HG03159 (cell line): ENCODE data around the gene PIMREG.

Source experiments
- ATAC-seq: cut with Tn5 transposase; IDR thresholded peaks from one replicate; pipeline ENCODE4 v1.9.1; 2021; ENCODE audit warnings: mild to moderate bottlenecking, moderate library complexity; ENCODE audit not compliant: unreplicated experiment

The PIMREG gene

DNA sequence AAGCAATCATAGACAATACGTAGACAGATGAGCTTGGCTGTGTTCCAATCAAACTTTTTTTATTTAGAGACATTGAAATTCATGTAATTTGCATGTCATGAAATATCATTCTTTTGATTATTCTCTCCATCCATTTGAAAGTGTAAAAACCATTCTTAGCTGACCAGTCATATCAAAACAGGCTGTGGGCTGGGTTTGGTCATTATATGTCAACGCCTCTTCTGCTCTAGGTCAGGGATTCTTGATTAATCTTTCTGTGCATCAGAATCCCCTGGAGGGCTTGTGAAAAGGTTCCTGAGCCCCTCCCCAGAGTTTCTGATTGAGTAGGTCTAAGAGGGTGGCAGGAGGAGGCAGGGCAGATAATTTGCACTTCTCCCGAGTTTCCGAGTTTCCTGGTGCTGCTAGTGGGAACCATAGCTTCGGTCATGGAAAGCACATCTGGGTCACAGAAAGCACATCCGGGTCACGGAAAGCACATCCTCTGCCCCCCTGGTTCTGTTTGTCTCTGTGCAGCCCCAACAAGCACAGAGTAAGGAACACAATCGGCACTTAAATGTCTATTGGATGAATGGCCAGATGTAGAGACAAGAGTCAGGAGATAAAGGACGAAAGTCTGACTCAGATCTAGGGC, 16.4 kb downstream of the PIMREG start:
- ATAC-seq: no peak

DNA sequence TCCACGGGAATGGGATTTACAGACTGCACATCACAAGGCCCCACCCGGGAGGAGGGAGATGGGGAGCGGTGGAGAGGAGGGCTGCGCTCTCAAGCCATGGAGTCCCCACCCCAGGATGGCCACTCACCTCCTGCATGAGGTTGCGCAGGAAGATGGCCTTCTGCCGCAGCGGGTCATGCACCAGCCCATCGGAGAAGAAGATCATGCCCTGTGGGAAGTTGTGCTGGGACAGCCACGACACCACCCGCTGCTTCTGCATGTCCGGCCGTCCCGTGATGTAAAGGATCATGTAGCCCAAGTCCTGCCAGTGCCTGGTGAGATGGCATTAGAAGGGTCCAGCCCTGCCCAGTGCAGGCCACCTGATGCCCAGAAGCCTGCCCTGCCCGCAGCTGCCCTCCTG, 17.0 kb downstream of the PIMREG start:
- no peak for ATAC-seq

DNA sequence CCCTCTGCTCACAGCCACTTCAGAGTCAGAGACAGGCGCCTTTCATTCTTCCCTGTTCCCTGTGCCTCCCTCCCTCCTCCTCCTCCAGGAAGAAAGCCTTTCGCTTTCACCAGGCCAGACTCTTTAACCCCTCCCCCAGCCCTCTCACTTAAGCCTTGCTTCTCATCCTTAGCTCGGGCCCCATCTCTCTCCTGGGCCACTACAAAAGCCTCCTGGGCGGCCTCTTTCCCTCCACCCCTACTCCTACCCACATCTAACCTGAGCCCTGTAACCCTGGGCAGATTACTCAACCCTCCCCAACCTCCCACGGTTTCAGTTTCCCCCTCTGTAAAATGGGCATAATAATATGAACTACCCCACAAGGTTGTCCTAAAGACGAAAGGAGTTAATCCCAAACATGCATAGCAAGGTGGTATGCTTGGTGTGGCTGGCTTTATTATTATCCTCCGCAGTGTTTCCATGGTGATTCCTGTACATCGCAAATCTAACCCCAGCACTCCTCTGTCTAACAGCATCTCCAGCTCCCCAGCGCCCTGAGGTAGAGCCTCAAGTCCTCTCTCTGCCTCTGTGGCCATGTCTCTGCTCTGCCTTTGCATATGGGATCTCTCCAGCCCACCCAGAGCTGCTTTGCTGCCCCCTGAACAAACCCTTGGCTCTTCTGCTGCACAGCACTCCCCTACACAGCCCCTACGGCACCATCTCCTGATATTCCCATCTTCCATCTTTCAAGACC, 17.7 kb downstream of the PIMREG start:
- ATAC-seq: no peak

DNA sequence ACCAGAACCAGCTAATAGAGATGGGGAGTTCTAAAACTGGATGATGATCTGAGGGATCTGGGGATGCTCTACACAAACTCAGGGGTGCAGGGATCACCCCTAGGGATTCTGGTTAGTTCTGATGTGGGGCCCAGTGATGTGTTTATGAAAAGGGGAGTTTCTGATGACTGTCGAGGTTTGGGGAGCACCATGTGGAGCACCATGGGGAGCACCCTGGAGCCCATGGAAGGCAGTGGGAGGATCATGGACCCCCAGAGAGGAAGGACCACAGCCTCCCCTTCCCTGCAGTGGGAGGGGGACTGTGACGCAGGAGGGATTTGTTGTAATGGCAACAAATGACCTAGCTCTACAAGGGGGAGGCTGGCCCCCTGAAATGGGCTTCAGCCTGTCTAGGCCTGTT, 18.4 kb downstream of the PIMREG start:
- no peak for ATAC-seq

DNA sequence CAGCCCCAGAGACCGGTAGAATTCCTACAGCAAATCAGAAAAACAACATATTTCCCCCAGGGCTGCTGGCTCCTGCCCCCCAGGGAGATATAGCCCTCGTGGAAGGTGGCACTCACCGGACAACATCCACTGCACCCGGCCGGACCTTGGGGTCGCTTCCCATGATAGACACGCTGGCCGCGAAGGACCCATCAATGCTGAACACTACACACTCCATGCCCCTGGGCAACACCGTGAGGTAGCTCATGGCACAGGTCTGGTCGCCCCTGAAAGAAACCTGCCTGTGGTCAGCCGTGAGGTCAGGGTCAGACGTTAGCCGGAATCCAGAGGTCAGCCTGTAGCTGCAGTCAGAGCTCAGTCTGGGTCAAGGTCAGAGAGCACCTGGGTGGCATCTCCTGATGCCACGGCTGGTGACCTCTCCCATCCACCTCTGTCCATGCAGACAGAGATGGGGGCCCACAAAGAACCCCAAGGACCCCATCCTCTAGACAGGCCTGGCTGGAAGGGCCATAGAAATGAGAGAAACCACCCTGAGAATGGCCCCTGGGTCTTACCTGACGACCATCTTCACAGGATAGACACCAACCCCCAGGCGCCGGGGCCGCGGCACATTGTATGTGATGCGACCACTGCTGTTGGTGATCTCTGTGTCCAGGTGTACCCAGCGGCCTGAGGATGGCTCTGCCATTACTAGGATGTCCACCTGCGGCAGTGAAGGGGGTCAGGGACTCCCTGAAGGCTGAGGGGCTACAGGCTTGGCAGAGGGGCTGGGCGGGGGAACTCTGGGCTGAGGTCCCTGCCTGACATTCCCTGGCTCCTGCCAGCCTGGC, 19.6 kb downstream of the PIMREG start:
- no peak for ATAC-seq

DNA sequence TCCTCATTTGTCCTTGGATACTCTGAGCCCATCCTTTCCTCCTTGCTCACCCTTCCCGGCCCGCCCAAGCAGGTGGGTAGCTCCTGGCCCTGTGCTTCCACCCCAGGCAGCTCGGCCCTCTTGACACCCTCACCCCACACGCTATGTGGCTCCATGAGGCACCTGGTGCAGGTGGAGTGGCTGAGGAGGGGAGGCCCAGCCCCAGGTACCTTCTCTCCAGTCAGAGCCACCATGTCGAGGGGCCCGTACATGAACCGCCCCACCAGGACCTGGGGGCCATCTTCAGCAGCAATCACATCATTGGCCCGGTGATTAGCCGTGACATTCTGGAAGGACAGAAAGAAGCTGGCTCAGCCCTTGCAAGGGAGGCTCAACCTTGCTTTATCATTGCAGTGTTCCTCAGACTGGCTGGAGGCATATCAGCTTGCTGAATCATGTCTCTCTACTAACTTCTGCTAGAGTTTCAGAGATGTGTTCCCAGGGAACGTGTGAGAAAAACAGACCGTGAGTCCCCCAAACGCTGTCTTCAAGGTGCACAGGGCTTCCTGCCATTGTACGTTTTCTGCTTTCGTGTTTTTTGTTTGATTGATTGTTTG, 20.3 kb downstream of the PIMREG start:
- no peak for ATAC-seq

DNA sequence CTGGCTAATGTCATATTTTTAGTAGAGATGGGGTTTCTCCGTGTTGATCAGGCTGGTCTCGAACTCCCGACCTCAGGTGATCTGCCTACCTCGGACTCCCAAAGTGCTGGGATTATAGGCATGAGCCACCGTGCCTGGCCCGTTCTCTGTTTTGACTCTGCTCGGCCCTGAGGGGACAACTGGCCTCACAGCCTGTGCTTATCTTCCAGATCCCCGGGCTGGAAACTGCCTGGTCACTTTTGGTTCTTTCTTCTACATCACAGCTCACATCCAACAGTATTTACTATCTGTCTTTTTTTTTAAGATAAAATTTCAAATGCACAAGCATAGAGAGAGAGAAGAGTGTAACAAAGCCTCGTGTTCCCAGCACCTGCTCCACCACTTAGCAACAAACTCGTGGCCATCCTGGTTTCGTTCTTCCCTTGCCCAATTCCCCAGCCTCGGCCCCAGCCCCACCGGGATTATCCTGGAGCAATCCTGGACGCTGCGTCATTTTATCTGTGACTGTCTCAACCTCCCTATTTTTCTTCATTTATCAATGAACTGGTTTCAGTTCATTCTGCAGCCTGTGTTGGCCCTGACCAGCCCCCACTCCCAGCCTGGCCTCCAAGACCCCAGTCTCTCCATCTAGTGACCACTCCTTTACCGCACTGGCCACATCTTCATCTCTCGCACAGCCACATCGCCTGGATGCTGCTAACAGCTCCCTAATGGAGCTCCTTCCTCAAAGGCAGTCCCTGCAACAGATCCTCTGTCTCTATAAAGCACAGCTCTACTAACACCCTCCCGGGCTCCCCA, 21.1 kb downstream of the PIMREG start:
- no peak for ATAC-seq

DNA sequence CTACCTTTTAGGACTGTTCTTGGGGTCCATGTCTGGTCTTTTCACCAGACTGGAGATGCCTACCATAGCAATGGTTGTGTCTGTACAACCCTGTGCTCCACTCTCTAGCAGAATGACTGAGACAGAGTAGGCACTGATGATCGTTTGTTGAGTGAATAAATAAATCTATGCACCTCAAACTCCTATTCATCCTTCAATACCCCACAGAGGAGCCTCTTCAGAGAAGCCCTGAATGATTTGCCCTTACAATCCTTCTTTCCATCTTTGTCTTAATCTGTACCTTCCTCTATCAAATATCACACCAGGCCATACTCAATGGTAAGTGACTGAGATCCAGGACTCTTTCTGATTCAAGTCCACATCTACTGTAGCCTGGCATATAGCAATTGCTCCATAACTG, 23.3 kb downstream of the PIMREG start:
- ATAC-seq: no peak

DNA sequence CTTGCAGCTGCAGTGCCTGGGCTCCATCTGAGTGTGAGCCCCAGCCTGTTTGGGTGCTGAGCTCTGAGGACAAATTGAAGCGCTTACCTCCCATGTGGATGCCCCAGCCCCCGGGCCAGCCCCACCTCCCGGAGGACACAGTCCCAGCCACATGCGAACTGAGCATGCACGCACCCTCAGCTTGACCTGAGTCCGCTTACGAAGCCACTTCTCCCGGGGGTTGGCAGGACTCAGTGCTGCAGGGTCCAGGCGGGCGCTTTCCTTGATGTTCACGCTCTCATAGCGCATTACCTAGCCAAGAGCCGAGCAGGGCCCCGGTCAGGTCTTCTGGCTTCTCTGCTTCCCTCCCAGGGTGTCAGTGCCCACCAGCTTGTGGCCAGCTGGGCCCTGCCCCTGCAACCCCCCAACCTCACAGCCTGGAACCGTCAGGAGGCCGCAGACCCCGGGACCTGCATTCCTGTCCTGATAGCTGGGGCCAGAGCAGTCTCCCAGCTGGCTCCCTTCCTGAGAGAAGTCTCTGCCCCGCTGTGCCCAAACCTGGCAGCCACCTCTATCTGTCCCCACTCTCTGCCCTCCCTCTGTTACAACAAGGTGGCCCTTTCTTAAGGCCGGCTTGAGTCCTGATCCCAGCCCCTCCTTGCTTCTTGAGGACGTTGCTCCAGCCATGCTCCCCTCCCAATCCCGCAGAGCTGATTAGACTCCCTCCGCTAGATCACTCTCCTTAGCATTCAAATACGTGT, 24.0 kb downstream of the PIMREG start:
- no peak for ATAC-seq

DNA sequence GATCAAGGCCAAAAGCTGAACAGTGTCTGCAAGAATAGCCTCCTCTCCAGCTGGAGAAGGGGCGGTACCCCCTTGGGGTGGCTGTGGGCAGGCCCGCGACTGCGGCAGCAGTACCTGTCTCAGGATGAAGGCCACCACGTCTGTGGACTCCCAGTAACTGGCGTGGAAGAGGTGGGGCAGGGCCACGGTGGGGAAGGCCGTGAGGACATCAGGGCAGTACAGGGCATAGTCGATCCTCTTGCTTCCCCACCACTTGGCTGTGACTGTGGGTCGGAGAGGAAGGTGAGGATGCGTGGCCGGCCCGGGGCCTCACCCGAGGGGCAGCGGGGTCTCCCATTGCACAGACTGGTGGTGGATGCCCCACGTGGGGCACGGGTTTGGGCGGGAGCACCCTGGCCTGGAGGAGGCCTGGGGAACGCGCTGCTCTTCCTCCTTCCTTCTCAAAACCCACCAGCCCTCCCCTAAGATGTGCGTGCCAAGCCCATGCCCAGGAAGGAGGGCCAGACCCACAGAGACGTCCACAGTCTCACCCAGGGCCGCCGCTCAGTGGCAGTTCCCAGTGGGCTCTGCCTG, 26.0 kb downstream of the PIMREG start:
- no peak for ATAC-seq

DNA sequence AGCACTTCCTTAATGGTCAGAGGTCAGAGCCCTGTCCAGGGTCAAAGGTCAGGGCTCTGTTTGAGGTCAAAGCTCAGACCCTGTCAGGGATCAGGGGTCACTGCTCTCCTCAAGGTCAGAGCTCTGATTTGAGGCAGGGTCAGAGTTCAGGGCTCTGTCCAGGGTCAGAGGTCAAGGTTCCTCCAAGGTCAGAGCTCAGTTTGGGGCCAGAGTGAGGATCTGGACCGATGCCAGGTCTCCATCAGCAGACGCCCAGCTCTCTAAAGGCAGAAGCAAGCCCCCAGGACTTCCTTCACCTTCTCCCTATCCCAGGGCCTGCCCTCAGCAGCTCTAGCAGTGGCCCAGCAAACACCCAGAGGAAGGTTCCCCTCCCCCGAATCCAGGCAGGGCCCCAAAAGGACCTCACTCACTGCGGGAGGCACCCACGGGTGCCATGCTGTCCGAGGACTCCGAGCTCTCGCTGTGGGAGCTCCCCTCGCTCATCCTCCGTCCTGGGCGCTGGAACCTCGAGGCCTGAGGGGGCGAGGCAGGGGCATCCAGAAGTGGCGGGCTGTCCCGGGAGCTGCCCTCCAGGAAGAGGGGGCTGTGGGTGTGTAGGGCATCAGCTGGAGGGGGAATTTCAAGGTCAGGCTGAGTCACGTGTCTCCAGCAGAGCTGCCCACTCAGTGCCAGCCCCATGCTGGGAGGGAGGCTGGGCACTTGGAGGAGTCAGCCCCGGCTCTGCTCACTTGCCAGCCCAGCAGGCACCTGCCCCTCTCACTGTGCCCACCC, 26.7 kb downstream of the PIMREG start:
- no peak for ATAC-seq

DNA sequence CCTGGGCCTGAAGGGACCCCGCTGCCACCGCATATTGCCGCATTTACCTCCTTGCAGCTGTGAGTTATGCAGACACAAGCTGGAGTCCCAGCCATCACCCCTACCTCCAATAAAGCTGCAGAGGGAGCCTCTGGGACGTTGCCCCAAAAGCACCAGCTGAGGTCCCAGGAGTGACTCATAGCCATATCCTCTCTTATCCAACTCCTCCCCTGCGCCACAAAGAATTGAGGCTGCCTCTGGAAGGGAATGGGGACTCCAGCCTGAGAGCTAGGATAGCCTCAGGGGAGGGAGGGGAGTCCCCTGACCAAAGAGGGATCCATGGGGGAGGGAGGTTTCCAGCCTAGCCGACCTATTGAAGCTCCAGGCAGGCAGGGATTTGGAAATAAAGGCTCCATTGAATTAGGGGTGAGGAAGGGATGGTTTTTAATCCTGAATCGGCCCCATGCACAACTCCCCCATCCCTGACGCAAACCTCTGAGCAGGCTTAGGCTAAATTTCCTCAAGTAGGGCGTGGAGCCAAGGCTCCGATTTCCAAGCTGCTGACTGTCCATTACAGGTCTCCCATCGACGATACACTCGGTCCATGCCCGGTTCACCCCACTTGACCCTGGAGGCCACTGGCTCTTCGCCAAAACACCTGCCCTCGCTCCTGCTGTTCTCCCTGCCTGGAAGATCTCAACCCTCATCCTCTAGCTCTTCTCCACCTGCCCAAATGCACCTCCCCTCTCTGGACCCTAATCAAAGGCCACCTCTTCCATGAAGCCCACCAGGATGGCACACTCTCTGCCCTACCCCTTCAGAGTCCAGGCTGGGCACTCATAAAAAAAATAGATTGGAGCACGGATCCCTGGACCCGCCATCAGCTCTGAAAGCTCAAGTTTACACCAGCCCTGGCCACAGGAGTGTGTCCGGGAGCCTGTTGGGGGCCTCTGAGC, 27.5 kb downstream of the PIMREG start:
- no peak for ATAC-seq

DNA sequence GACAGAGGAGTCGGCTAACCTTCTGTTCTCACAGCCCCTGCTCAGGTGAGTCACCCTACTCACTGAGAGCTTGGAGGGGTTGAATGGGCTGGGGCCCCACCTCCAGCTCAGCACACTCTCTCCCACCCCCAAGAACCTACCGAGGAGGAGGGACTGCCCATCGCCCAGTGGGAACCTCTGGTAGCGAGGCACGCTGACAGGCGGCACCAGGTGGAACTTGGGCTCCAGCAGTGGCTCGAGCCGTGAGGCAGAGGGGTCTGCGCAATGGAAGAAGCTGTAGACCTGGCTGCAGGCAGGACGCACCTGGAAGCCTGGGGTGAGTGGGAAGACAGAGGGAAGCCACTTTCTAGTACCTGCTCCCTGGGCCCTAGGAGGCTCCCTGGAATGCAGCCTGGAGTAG, 28.3 kb downstream of the PIMREG start:
- no peak for ATAC-seq

DNA sequence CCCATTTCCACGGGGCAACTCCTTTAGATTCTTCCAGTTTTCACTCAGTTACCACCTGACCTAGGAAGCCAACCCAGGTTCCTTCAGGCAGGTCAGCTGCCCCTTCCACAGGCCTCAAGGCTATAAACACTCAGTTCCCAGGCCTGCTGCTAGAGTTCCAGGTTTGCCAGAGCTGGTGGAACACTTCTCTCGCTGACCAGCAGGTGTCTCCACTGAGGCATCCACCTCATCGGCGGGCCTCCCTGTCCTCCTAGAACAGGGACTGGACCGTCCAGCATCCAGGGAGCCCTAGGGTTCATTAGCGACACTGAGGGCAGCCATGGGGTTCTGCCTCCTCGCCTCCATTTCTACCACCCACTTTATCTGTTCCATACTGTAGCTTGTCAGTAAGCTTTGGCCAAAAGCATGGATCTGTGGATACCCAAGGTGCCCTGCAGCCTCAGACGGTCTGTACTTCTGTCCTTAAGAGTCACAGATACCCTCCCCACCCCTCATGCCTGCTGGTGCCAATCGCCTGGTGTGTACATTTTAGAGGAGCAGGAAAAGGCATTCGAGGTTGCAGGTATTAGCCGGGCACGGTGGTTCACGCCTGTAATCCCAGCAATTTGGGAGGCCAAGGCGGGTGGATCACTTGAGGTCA, 29.0 kb downstream of the PIMREG start:
- no peak for ATAC-seq

DNA sequence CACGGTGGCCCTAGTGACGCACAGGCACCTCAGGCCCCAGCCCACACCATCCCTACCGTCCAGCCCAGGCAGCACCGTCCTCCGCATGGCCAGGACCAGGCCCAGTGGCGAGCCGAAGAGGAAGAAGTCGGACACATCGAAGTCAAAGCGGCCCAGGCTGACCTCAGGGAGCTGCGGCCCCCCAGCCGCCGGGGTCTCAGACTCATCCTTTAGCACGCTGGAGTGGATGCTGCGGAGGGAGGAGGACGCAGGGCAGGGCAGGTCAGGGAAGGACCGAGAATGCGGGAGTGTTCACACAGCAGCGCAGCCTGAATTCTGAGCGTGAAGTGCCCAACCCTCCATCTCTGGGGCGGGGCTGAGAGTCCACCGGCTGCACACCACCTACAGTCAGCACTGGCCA, 30.1 kb downstream of the PIMREG start:
- ATAC-seq: no peak

DNA sequence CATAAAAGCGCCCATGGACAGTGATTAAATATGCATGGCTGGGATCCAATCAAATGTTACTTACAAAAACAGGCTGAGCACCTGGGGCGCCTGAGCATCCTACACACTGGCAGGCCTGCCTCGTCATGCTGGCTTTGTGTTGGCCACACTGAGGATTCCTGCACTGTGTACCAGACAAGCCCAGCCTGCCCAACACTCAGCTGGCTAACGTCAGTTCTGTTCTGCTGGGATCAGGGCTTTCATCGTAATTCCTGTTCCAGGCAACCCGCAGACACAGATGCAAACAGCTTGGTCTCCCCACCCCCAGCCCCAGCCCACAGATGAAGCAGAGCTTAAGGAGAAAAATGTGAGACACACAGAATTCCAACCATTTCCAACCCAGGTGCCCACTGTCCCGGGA, 30.7 kb downstream of the PIMREG start:
- ATAC-seq: no peak

DNA sequence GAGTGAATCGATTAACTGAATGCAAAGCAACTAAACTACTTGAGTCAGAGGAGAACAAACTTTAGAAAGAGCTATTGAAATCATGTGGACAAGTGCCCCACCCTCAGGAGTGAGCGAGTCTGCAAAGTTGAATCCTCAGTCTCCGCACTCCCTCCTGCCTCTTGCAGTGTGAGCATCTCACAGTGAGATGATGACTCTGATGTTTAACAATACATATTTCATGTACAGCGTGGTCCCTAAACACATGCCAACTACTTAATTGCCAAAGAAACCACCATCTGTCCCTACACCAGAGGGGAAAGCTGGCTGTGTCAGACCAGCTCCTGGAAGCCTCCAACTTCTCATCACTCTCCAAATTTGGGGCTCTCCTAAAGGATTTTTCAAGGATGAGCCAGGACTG, 31.2 kb downstream of the PIMREG start:
- ATAC-seq: no peak
